Naive thymus-derived CD4-positive, alpha-beta T cell (primary cell): Measurements from ENCODE around the gene ULBP1. TPM values are rescaled to one million over a fixed set of nuclear protein-coding genes. Genes with fewer than 3 reads are reported as not detected.
"Not testable (repeated sequence)": the region's sequence is repeated elsewhere in the genome, so short reads cannot be mapped to it uniquely, and the experiment has no call there.

ENCODE experiments used
- ATAC-seq: fragments of 150-1000 bp; cut with Tn5 transposase; 2 replicates; pipeline ENCODE4 v1.10.0; 2021; ENCODE audit warnings: mild to moderate bottlenecking, moderate library complexity
- CTCF ChIA-PET: fragments of 350-600 bp; sonication (Branson Sonifier 250); formaldehyde crosslinking; loops from one replicate; lab custom pipeline; 2021; ENCODE audit warnings: antibody characterized with exemption; lab: Charles Lee
- POLR2A ChIA-PET: fragments of 350-600 bp; sonication (Branson Sonifier 250); formaldehyde crosslinking; loops from one replicate; lab custom pipeline; 2021; ENCODE audit warnings: antibody characterized with exemption, inconsistent platforms; lab: Charles Lee
- DNase-seq, 9 donors: peaks; one replicate each; pipeline versions ENCODE4 v3.0.0 to v3.0.0-alpha.2; 2020 to 2022; ENCODE audit warnings: mixed read lengths in 1 of 9
- H3K27ac ChIP-seq: one replicate; pipeline ENCODE4 v1.7.0; 2013; ENCODE audit warnings: mild to moderate bottlenecking, low read depth, low read length, moderate library complexity
- H3K27me3 ChIP-seq, 2 donors: one replicate each; pipeline ENCODE4 v1.7.0; 2013; ENCODE audit warnings: low read length in 2 of 2, mild to moderate bottlenecking in 2 of 2, moderate library complexity in 2 of 2; ENCODE audit not compliant: control insufficient read depth in 2 of 2, insufficient read depth in 2 of 2
- H3K36me3 ChIP-seq, 3 experiments: 1 replicate in 2 of 3; 2 replicates in 1 of 3; pipeline ENCODE4 v1.7.0; 2013; ENCODE audit warnings: low read length in 3 of 3, mild to moderate bottlenecking in 3 of 3, moderate library complexity in 1 of 3; ENCODE audit not compliant: insufficient read depth in 3 of 3, control insufficient read depth in 2 of 3
- H3K4me1 ChIP-seq, 2 donors: one replicate each; pipeline ENCODE4 v1.7.0; 2013; ENCODE audit warnings: low read length in 2 of 2, mild to moderate bottlenecking in 2 of 2, moderate library complexity in 1 of 2; ENCODE audit not compliant: control insufficient read depth in 2 of 2, insufficient read depth in 2 of 2
- H3K4me3 ChIP-seq: 2 replicates; pipeline ENCODE4 v1.7.0; 2013; ENCODE audit warnings: mild to moderate bottlenecking, low read length
- H3K9me3 ChIP-seq, 3 experiments: 1 replicate in 2 of 3; 2 replicates in 1 of 3; pipeline ENCODE4 v1.7.0; 2013; ENCODE audit warnings: low read length in 3 of 3; ENCODE audit not compliant: control insufficient read depth in 2 of 3
- H3K27ac Mint-ChIP-seq, 9 donors: one replicate each; pipeline ENCODE4 v1.8.0; 2020 to 2022; ENCODE audit warnings: mixed read lengths in 9 of 9, mild to moderate bottlenecking in 8 of 9, moderate library complexity in 5 of 9, inconsistent platforms in 2 of 9
- H3K27me3 Mint-ChIP-seq, 5 donors: one replicate each; pipeline ENCODE4 v1.8.0; 2021 to 2022; ENCODE audit warnings: mixed read lengths in 5 of 5, mild to moderate bottlenecking in 1 of 5
- H3K36me3 Mint-ChIP-seq, 5 donors: one replicate each; pipeline ENCODE4 v1.8.0; 2020 to 2022; ENCODE audit warnings: mixed read lengths in 5 of 5, mild to moderate bottlenecking in 3 of 5, inconsistent platforms in 1 of 5
- H3K4me1 Mint-ChIP-seq, 7 donors: one replicate each; pipeline ENCODE4 v1.8.0; 2020 to 2022; ENCODE audit warnings: mixed read lengths in 7 of 7, mild to moderate bottlenecking in 3 of 7, inconsistent platforms in 1 of 7
- H3K4me3 Mint-ChIP-seq, 10 donors: one replicate each; pipeline ENCODE4 v1.8.0; 2020 to 2022; ENCODE audit warnings: mild to moderate bottlenecking in 10 of 10, mixed read lengths in 10 of 10, moderate library complexity in 6 of 10, inconsistent platforms in 2 of 10
- H3K9me3 Mint-ChIP-seq, 11 donors: one replicate each; pipeline ENCODE4 v1.8.0; 2020 to 2022; ENCODE audit warnings: mixed read lengths in 11 of 11, mild to moderate bottlenecking in 4 of 11, inconsistent platforms in 1 of 11, moderate library complexity in 1 of 11
- intact Hi-C, 2 donors: fragments of 100-400 bp; cut with micrococcal nuclease; formaldehyde crosslinking; loops; one replicate each; pipeline ENCODE4 v1.15.1; 2023
- polyA plus RNA-seq, 2 donors: library from polyadenylated mRNA; unstranded; fragments of 300-500 nt; fragmentation: Illumina TruSeq; gene quantifications; one replicate each; pipeline ENCODE4 v1.2.3, GENCODE V29; 2021
- total RNA-seq, 6 experiments: library from RNA in 5 of 6; stranded (reverse) in 5 of 6; gene quantifications; 1 replicate in 5 of 6; 2 replicates in 1 of 6; pipeline ENCODE4 v1.2.3 and lab custom pipeline; 2021 to 2026

The ULBP1 gene
- total and polyA plus RNA-seq, 7 experiments from 2014 or later: 1.4 TPM; not detected in 6

- H3K36me3 ChIP-seq: no peaks in the 10 kb centered on the region
- no peak overlapping the region for H3K27ac Mint-ChIP-seq
- no peak overlapping the region for H3K4me3 ChIP-seq
- intact Hi-C loops: loop anchor here (2.0 to 10.0 kb wide), 3 partner anchors 133 to 459 kb away; partner anchors contain the start of gene ULBP3 (in 1 of the 2)
- no peak overlapping the region for H3K27ac ChIP-seq
- H3K9me3 Mint-ChIP-seq: peaks cover 0 to 4% (median 0%) of the 10 kb centered on the region in 11 donors
- H3K27me3 ChIP-seq: peaks cover 31 to 58% of the 10 kb centered on the region in 2 donors
- peaks cover 0 to 5% (median 0%) of the 10 kb centered on the region in 5 donors for H3K36me3 Mint-ChIP-seq
- H3K9me3 ChIP-seq: no peaks in the 10 kb centered on the region
- no peak overlapping the region for H3K4me3 Mint-ChIP-seq
- H3K4me1 Mint-ChIP-seq: peaks cover 7 to 38% (median 25%) of the 10 kb centered on the region in 7 donors
- ATAC-seq (no peak), DNase-seq (no peak)
- peaks cover 81 to 91% (median 87%) of the 10 kb centered on the region in 5 donors for H3K27me3 Mint-ChIP-seq
- POLR2A ChIA-PET: no interaction called here
- CTCF ChIA-PET: interaction anchor here (2.2 kb wide), 1 partner anchor 81 kb away, joined by 13 read pairs; no protein-coding TSS in a partner anchor
- peaks cover 14 to 18% of the 10 kb centered on the region in 2 donors for H3K4me1 ChIP-seq
Observed at GRCh38 chr6:149935668-149936067, 28.1 kb upstream of the ULBP1 start.

- H3K4me3 ChIP-seq: no peak overlapping the region
- Mint-ChIP-seq H3K9me3 (peaks cover 0 to 4% (median 0%) of the 10 kb centered on the region in 11 donors), H3K27ac (no peak overlapping the region), H3K36me3 (peaks cover 0 to 5% (median 1%) of the 10 kb centered on the region in 5 donors), H3K4me3 (peak overlapping the region in 3 of 10 donors; percentile 0 to 26 (median 16)), H3K4me1 (peaks cover 11 to 47% (median 33%) of the 10 kb centered on the region in 7 donors), H3K27me3 (peaks cover 74 to 91% (median 78%) of the 10 kb centered on the region in 5 donors)
- ChIA-PET CTCF (no interaction called here), POLR2A (no interaction called here)
- no peak overlapping the region for H3K27ac ChIP-seq
- intact Hi-C loops: loop anchor here (10.0 kb wide), 2 partner anchors 398 to 458 kb away; no protein-coding TSS in a partner anchor
- no peaks in the 10 kb centered on the region for H3K9me3 ChIP-seq
- H3K4me1 ChIP-seq: peaks cover 14 to 20% of the 10 kb centered on the region in 2 donors
- ATAC-seq: no peak
- H3K36me3 ChIP-seq: no peaks in the 10 kb centered on the region
- DNase-seq: no peak
- peaks cover 31 to 52% of the 10 kb centered on the region in 2 donors for H3K27me3 ChIP-seq
Observed at GRCh38 chr6:149936743-149937142, 27.0 kb upstream of the ULBP1 start.

DNA sequence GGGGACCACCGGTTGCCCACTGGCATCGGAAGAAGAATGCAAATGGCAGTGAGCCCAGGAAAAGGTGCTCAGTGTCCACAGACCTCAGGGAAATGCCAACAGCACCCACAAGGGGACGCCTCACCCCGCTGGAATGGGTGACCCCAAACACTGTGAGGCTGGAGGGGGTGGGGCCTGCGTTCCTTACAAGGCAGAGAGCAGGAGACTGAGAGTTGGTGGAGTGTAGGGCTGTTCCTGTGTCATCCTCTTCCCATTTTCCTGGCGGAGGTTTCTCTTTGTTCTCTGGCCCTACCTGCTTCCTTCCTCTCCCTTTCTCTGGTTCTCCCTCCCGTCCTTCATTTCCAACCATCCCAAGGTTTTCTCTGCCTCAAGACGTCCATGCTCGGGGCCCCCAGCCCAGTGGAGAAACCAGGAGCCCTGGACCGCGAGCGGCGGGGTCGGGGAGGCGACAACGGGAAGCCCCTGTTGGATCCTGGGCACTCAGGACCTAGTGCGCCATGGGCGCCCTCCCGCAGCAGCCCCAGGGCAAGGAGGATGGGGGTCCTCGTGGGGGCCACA is 25.7 kb upstream of the ULBP1 start:
- DNase-seq, H3K36me3 Mint-ChIP-seq, POLR2A ChIA-PET, ATAC-seq, H3K9me3 ChIP-seq, H3K27ac ChIP-seq, CTCF ChIA-PET, H3K9me3 Mint-ChIP-seq, H3K36me3 ChIP-seq: not testable (repeated sequence)
- intact Hi-C loops: loop anchor here (10.0 kb wide), 2 partner anchors 397 to 457 kb away; no protein-coding TSS in a partner anchor
- peak overlapping the region; percentile 57 for H3K4me3 ChIP-seq
- peak overlapping the region; percentile 38 to 88 (median 80) for H3K4me3 Mint-ChIP-seq
- peaks cover 14 to 20% of the 10 kb centered on the region in 2 donors for H3K4me1 ChIP-seq
- H3K27me3 Mint-ChIP-seq: peaks cover 68 to 93% (median 70%) of the 10 kb centered on the region in 5 donors
- peak overlapping the region in 2 of 9 donors; percentile 85 to 92 for H3K27ac Mint-ChIP-seq
- H3K27me3 ChIP-seq: peaks cover 31 to 52% of the 10 kb centered on the region in 2 donors
- peaks cover 13 to 52% (median 35%) of the 10 kb centered on the region in 7 donors for H3K4me1 Mint-ChIP-seq

- peak; percentile 48 for ATAC-seq
- H3K4me3 ChIP-seq: peak overlapping the region; percentile 57
Observed at GRCh38 chr6:149938571-149939355, 25.0 kb upstream of the ULBP1 start.

DNA sequence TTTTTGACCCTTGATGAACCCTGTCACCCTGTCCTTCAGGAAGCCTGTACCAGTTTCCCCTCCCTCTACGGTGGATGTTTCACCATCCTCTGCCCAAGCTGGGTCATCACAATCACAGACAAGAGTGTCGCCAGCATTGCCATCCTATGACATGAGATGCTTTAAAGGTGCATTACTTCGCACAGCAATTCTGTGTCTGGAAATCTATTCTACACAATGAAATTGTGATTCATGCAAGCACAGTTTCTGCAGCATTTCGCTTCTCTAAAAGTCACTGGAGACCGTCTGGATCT is 24.4 kb upstream of the ULBP1 start:
- peak overlapping the region in 5 of 9 donors; percentile 7 to 92 (median 83) for H3K27ac Mint-ChIP-seq
- peaks cover 25 to 52% of the 10 kb centered on the region in 2 donors for H3K27me3 ChIP-seq
- POLR2A ChIA-PET: no interaction called here
- no peaks in the 10 kb centered on the region for H3K36me3 ChIP-seq
- H3K4me1 Mint-ChIP-seq: peaks cover 13 to 49% (median 33%) of the 10 kb centered on the region in 7 donors
- ATAC-seq (no peak), DNase-seq (no peak)
- H3K36me3 Mint-ChIP-seq: peaks cover 0 to 5% (median 1%) of the 10 kb centered on the region in 5 donors
- intact Hi-C loops: loop anchor here (10.0 kb wide), 2 partner anchors 395 to 455 kb away; no protein-coding TSS in a partner anchor
- H3K27ac ChIP-seq: no peak overlapping the region
- H3K4me3 Mint-ChIP-seq: peak overlapping the region; percentile 17 to 93 (median 84)
- CTCF ChIA-PET: interaction anchor here (0.6 kb wide), 1 partner anchor 10 kb away, joined by 3 read pairs; no protein-coding TSS in a partner anchor
- H3K9me3 ChIP-seq: no peaks in the 10 kb centered on the region
- H3K4me1 ChIP-seq: peaks cover 14 to 20% of the 10 kb centered on the region in 2 donors
- H3K4me3 ChIP-seq: peak overlapping the region; percentile 57
- peaks cover 0 to 4% (median 0%) of the 10 kb centered on the region in 11 donors for H3K9me3 Mint-ChIP-seq
- peaks cover 56 to 94% (median 60%) of the 10 kb centered on the region in 5 donors for H3K27me3 Mint-ChIP-seq

More at GRCh38 chr6:149938571-149939355, 25.0 kb upstream of the ULBP1 start:
- H3K4me1 Mint-ChIP-seq: peaks cover 13 to 52% (median 35%) of the 10 kb centered on the region in 7 donors
- peaks cover 0 to 4% (median 0%) of the 10 kb centered on the region in 11 donors for H3K9me3 Mint-ChIP-seq
- peaks cover 0 to 5% (median 1%) of the 10 kb centered on the region in 5 donors for H3K36me3 Mint-ChIP-seq
- peak overlapping the region; percentile 68 to 93 (median 84) for H3K4me3 Mint-ChIP-seq
- Histone ChIP-seq H3K27me3 (peaks cover 28 to 52% of the 10 kb centered on the region in 2 donors), H3K4me1 (peaks cover 14 to 20% of the 10 kb centered on the region in 2 donors), H3K36me3 (no peaks in the 10 kb centered on the region), H3K9me3 (no peaks in the 10 kb centered on the region), H3K27ac (no peak overlapping the region)
- CTCF ChIA-PET: interaction anchor here (0.6 kb wide), 1 partner anchor 42 kb away, joined by 7 read pairs; no protein-coding TSS in a partner anchor
- H3K27ac Mint-ChIP-seq: peak overlapping the region in 7 of 9 donors; percentile 7 to 92 (median 73)
- H3K27me3 Mint-ChIP-seq: peaks cover 61 to 93% (median 63%) of the 10 kb centered on the region in 5 donors
- intact Hi-C loops: loop anchor here (10.0 kb wide), 2 partner anchors 396 to 456 kb away; no protein-coding TSS in a partner anchor
- POLR2A ChIA-PET: no interaction called here
- DNase-seq: peak; percentile 25 to 75 (median 51)
